HEK293T (cell line): Measurements from ENCODE around the gene SYT12.

Experiments used
- ARNT ChIP-seq: fragments of 450-650 bp; IDR thresholded peaks from 2 replicates; pipeline ENCODE4 v1.6.1; 2017; ENCODE audit warnings: mild to moderate bottlenecking
- CTBP1 ChIP-seq: fragments of 450-650 bp; IDR thresholded peaks from 2 replicates; pipeline ENCODE4 v1.6.1; 2016; ENCODE audit warnings: borderline replicate concordance
- ELF4 ChIP-seq: fragments of 450-650 bp; IDR thresholded peaks from 2 replicates; pipeline ENCODE4 v1.6.1; 2017; ENCODE audit warnings: antibody characterized with exemption
- FOXA1 ChIP-seq: fragments of 450-650 bp; IDR thresholded peaks from 2 replicates; pipeline ENCODE4 v1.6.1; 2016; ENCODE audit warnings: mild to moderate bottlenecking
- FOXK2 ChIP-seq: fragments of 450-650 bp; IDR thresholded peaks from 2 replicates; pipeline ENCODE4 v1.6.1; 2016; ENCODE audit warnings: mild to moderate bottlenecking
- FOXM1 ChIP-seq: fragments of 450-650 bp; IDR thresholded peaks from 2 replicates; pipeline ENCODE4 v1.6.1; 2017; ENCODE audit warnings: mild to moderate bottlenecking, borderline replicate concordance
- HDGF ChIP-seq: fragments of 450-650 bp; IDR thresholded peaks from 2 replicates; pipeline ENCODE4 v1.6.1; 2017; ENCODE audit warnings: antibody characterized with exemption, borderline replicate concordance
- L3MBTL2 ChIP-seq: fragments of 450-650 bp; conservative IDR thresholded peaks from 2 replicates; pipeline ENCODE4 v1.6.1; 2016; ENCODE audit warnings: mild to moderate bottlenecking
- NFRKB ChIP-seq: fragments of 450-650 bp; IDR thresholded peaks from 2 replicates; pipeline ENCODE4 v1.6.1; 2016; ENCODE audit warnings: mild to moderate bottlenecking, moderate library complexity
- SP1 ChIP-seq: fragments of 450-650 bp; IDR thresholded peaks from 2 replicates; pipeline ENCODE4 v1.6.1; 2017
- SUZ12 ChIP-seq: fragments of 450-650 bp; IDR thresholded peaks from 2 replicates; pipeline ENCODE4 v1.6.1; 2016; ENCODE audit warnings: mild to moderate bottlenecking
- ZNF384 ChIP-seq: fragments of 450-650 bp; IDR thresholded peaks from 2 replicates; pipeline ENCODE4 v1.6.1; 2016
- TF ChIP-seq, protein P1 (sequence below): fragments of 450-650 bp; IDR thresholded peaks from 2 replicates; pipeline ENCODE4 v1.6.1; 2016

DNA sequence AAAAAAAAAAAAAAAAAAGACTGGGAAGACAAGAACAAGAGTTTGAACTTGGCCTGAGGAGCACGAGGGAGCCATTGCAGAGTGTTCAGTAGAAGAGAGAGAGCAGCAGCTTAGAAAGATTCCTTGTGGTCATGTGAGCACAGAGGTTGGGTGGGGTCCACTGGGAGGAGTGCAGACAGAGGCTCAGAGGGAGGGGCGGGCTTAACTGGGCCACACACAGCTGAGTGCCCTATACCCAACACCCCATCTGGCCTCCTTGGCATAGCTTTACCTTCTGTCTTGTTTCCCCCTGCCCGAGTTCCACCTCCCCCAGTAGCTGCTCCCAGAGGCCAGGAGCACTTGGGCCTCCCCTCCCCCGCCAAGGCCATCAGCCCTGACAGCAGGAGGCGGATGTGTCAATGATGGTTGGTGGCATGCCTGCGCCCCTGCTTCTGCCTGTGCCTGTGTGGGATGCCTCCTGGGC, 35.7 kb upstream of the SYT12 start:
- no peak for TF ChIP-seq SUZ12
- TF ChIP-seq NFRKB = no peak
- no peak for TF ChIP-seq L3MBTL2
- no peak for TF ChIP-seq FOXK2
- TF ChIP-seq, protein P1, sequence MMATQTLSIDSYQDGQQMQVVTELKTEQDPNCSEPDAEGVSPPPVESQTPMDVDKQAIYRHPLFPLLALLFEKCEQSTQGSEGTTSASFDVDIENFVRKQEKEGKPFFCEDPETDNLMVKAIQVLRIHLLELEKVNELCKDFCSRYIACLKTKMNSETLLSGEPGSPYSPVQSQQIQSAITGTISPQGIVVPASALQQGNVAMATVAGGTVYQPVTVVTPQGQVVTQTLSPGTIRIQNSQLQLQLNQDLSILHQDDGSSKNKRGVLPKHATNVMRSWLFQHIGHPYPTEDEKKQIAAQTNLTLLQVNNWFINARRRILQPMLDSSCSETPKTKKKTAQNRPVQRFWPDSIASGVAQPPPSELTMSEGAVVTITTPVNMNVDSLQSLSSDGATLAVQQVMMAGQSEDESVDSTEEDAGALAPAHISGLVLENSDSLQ = no peak
- no peak for TF ChIP-seq FOXM1
- no peak for TF ChIP-seq ARNT
- TF ChIP-seq ELF4 = no peak
- TF ChIP-seq SP1 = no peak
- no peak for TF ChIP-seq FOXA1
- no peak for TF ChIP-seq CTBP1
- no peak for TF ChIP-seq HDGF
- no peak for TF ChIP-seq ZNF384
